Common myeloid progenitor, CD34-positive (primary cell): ENCODE measurements around the gene VSIG2.

Experiments used
- CTCF ChIA-PET: fragments of 350-600 bp; sonication (Branson Sonifier 250); formaldehyde crosslinking; loops from one replicate; lab custom pipeline; 2021; ENCODE audit warnings: antibody characterized with exemption; lab: Charles Lee
- POLR2A ChIA-PET: fragments of 350-600 bp; sonication (Branson Sonifier 250); formaldehyde crosslinking; loops from one replicate; lab custom pipeline; 2021; ENCODE audit warnings: antibody characterized with exemption; lab: Charles Lee
- DNase-seq, 3 donors: peaks; one replicate each; pipeline versions ENCODE4 v3.0.0 to v3.0.0-alpha.2; 2013
- H3K27ac ChIP-seq, 2 experiments: 1 replicate in 1 of 2; 2 replicates in 1 of 2; pipeline ENCODE4 v1.7.0; 2013; ENCODE audit warnings: inconsistent platforms in 2 of 2, low read length in 2 of 2, mild to moderate bottlenecking in 2 of 2, low read depth in 1 of 2, moderate library complexity in 1 of 2; ENCODE audit not compliant: severe bottlenecking in 2 of 2, insufficient read depth in 1 of 2, poor library complexity in 1 of 2
- H3K27me3 ChIP-seq, 5 experiments: replicated peaks in 2 of 5; 1 replicate in 3 of 5; 2 replicates in 2 of 5; pipeline versions ENCODE4 v1.6.1 to v1.7.0; 2013; ENCODE audit warnings: low read length in 4 of 5, mild to moderate bottlenecking in 2 of 5, moderate library complexity in 2 of 5, inconsistent platforms in 1 of 5; ENCODE audit not compliant: insufficient read depth in 5 of 5, control insufficient read depth in 4 of 5
- H3K36me3 ChIP-seq, 4 experiments: 1 replicate in 2 of 4; 2 replicates in 2 of 4; pipeline versions ENCODE4 v1.6.1 to v1.7.0; 2013; ENCODE audit warnings: low read length in 3 of 4, control low read depth in 1 of 4, mild to moderate bottlenecking in 1 of 4; ENCODE audit not compliant: control insufficient read depth in 4 of 4, insufficient read depth in 4 of 4
- H3K4me1 ChIP-seq, 4 experiments: 1 replicate in 3 of 4; 2 replicates in 1 of 4; pipeline versions ENCODE4 v1.6.1 to v1.7.1; 2013; ENCODE audit warnings: low read length in 3 of 4, mild to moderate bottlenecking in 3 of 4, control low read depth in 1 of 4, inconsistent platforms in 1 of 4, moderate library complexity in 1 of 4; ENCODE audit not compliant: control insufficient read depth in 4 of 4, insufficient read depth in 4 of 4; ENCODE audit errors: control extremely low read depth in 1 of 4
- H3K4me3 ChIP-seq, 7 experiments: 1 replicate in 4 of 7; 2 replicates in 3 of 7; pipeline versions ENCODE4 v1.5.1 to v1.7.0; 2013; ENCODE audit warnings: mild to moderate bottlenecking in 7 of 7, low read length in 6 of 7, moderate library complexity in 6 of 7, inconsistent platforms in 2 of 7, low read depth in 2 of 7, control low read depth in 1 of 7; ENCODE audit not compliant: insufficient read depth in 4 of 7, control insufficient read depth in 1 of 7; ENCODE audit errors: extremely low read depth in 1 of 7
- H3K9me3 ChIP-seq, 5 experiments: 1 replicate in 4 of 5; 2 replicates in 1 of 5; pipeline versions ENCODE4 v1.6.1 to v1.7.1; 2013; ENCODE audit warnings: low read length in 4 of 5, mild to moderate bottlenecking in 2 of 5, inconsistent platforms in 1 of 5, low read depth in 1 of 5, moderate library complexity in 1 of 5; ENCODE audit not compliant: control insufficient read depth in 4 of 5, insufficient read depth in 2 of 5; ENCODE audit errors: control extremely low read depth in 1 of 5
- WGBS: methylation state at CpG from one replicate; pipeline ENCODE4 v1.1.5; 2013; ENCODE audit not compliant: insufficient coverage; 5-methylcytosine and 5-hydroxymethylcytosine counted together

VSIG2 gene

GRCh38 chr11:124793466-124794278, 41.6 kb upstream of the VSIG2 start:
- Histone ChIP-seq H3K9me3 (no peaks in the 10 kb centered on the region), H3K4me1 (peaks cover 0 to 3% (median 2%) of the 10 kb centered on the region in 4 experiments), H3K27ac (no peak overlapping the region), H3K27me3 (peaks cover 0 to 8% (median 0%) of the 10 kb centered on the region in 5 experiments), H3K36me3 (no peaks in the 10 kb centered on the region), H3K4me3 (no peak overlapping the region)
- 100% methylated on average over 2 of the region's 2 CpGs for WGBS
- CTCF ChIA-PET, result interaction anchor here (0.8 to 8.7 kb wide), 23 partner anchors 11 to 171 kb away, joined by 3 to 56 read pairs (median 6); partner anchors contain the start of gene TBRG1
- peak; percentile 66 to 81 (median 76) for DNase-seq
- POLR2A ChIA-PET, result no interaction called here

GRCh38 chr11:124791626-124792341, 39.7 kb upstream of the VSIG2 start:
- Histone ChIP-seq H3K27me3 (peaks cover 0 to 2% (median 0%) of the 10 kb centered on the region in 5 experiments), H3K4me1 (no peaks in the 10 kb centered on the region), H3K36me3 (no peaks in the 10 kb centered on the region), H3K4me3 (no peak overlapping the region), H3K27ac (no peak overlapping the region), H3K9me3 (no peaks in the 10 kb centered on the region)
- ChIA-PET CTCF (interaction anchor here (1.1 to 8.7 kb wide), 10 partner anchors 7 to 158 kb away, joined by 3 to 56 read pairs (median 12); no protein-coding TSS in a partner anchor), POLR2A (no interaction called here)
- DNase-seq, result no peak
- 100% methylated on average over 2 of the region's 4 CpGs for WGBS

- no peaks in the 10 kb centered on the region for H3K4me1 ChIP-seq
- no peak for DNase-seq
- POLR2A ChIA-PET, result interaction anchor here (0.6 kb wide), 1 partner anchor 145 kb away, joined by 3 read pairs; no protein-coding TSS in a partner anchor
- no peaks in the 10 kb centered on the region for H3K36me3 ChIP-seq
- H3K4me3 ChIP-seq, result no peak overlapping the region
- H3K27me3 ChIP-seq, result peaks cover 0 to 2% (median 0%) of the 10 kb centered on the region in 5 experiments
- H3K27ac ChIP-seq, result no peak overlapping the region
- no peaks in the 10 kb centered on the region for H3K9me3 ChIP-seq
- CTCF ChIA-PET, result interaction anchor here (1.2 to 8.7 kb wide), 5 partner anchors 8 to 118 kb away, joined by 3 to 56 read pairs (median 17); partner anchors contain the start of gene MSANTD2
Observed at GRCh38 chr11:124788521-124788920, 36.5 kb upstream of the VSIG2 start.

GRCh38 chr11:124784051-124784450, 32.0 kb upstream of the VSIG2 start:
- H3K36me3 ChIP-seq, result no peaks in the 10 kb centered on the region
- ChIA-PET POLR2A (interaction anchor here (0.6 kb wide), 1 partner anchor 314 kb away, joined by 3 read pairs; no protein-coding TSS in a partner anchor), CTCF (interaction anchor here (1.2 to 4.9 kb wide), 9 partner anchors 8 to 113 kb away, joined by 3 to 21 read pairs (median 5); partner anchors contain the start of gene MSANTD2)
- H3K27me3 ChIP-seq, result no peaks in the 10 kb centered on the region
- no peaks in the 10 kb centered on the region for H3K9me3 ChIP-seq
- H3K4me1 ChIP-seq, result no peaks in the 10 kb centered on the region
- WGBS, result 100% methylated on average over 1 of the region's 2 CpGs
- no peak overlapping the region for H3K4me3 ChIP-seq
- DNase-seq, result no peak
- no peak overlapping the region for H3K27ac ChIP-seq

GRCh38 chr11:124783002-124783401, 30.9 kb upstream of the VSIG2 start:
- no peak overlapping the region for H3K27ac ChIP-seq
- H3K27me3 ChIP-seq, result no peaks in the 10 kb centered on the region
- CTCF ChIA-PET, result interaction anchor here (0.9 to 4.9 kb wide), 10 partner anchors 9 to 153 kb away, joined by 3 to 21 read pairs (median 4); partner anchors contain the start of gene MSANTD2
- POLR2A ChIA-PET, result interaction anchor here (0.6 kb wide), 1 partner anchor 19 kb away, joined by 3 read pairs; no protein-coding TSS in a partner anchor
- no peaks in the 10 kb centered on the region for H3K36me3 ChIP-seq
- DNase-seq, result no peak
- no peak overlapping the region for H3K4me3 ChIP-seq
- H3K9me3 ChIP-seq, result no peaks in the 10 kb centered on the region
- WGBS, result 100% methylated on average over 4 of the region's 4 CpGs
- no peaks in the 10 kb centered on the region for H3K4me1 ChIP-seq

- ChIA-PET CTCF (interaction anchor here (1.6 to 3.0 kb wide), 6 partner anchors 8 to 135 kb away, joined by 5 to 18 read pairs (median 10); no protein-coding TSS in a partner anchor), POLR2A (no interaction called here)
- WGBS, result no CpG with 5 or more reads among the region's 1 CpG
- Histone ChIP-seq H3K36me3 (peaks cover 0 to 1% (median 0%) of the 10 kb centered on the region in 4 experiments), H3K27me3 (peaks cover 0 to 2% (median 0%) of the 10 kb centered on the region in 5 experiments), H3K4me1 (peaks cover 0 to 5% (median 2%) of the 10 kb centered on the region in 4 experiments), H3K27ac (no peak overlapping the region), H3K4me3 (no peak overlapping the region), H3K9me3 (no peaks in the 10 kb centered on the region)
- no peak for DNase-seq
Observed at GRCh38 chr11:124779568-124779967, 27.5 kb upstream of the VSIG2 start.
